ENCODE measurements around the gene BCL7C.

The BCL7C gene

GRCh38 chr16:30889721-30890120 lies 4.2 kb downstream of the BCL7C start:
- Histone ChIP-seq H3K4me2 (ENCODE audit: low read depth, low read length, poor library complexity, severe bottlenecking) (no peak overlapping the region), H3K9ac (ENCODE audit: low read depth, low read length, poor library complexity, severe bottlenecking) (no peak overlapping the region), H3K4me1 (ENCODE audit: insufficient read depth, low read length, poor library complexity, severe bottlenecking) (peaks cover 17% of the 10 kb centered on the region), H4K20me1 (ENCODE audit: insufficient read depth, low read length, poor library complexity, severe bottlenecking) (peaks cover 6% of the 10 kb centered on the region), H3K9me2 (replicated peaks; ENCODE audit: low read depth, low read length) (no peaks in the 10 kb centered on the region), H3F3A (ENCODE audit: low read depth) (peaks cover 5% of the 10 kb centered on the region; the same call in 1 of the 2 replicates), H3K4me3 (ENCODE audit: low read length, poor library complexity, severe bottlenecking) (no peak overlapping the region), H3K79me2 (ENCODE audit: insufficient read depth, low read length) (peaks cover 13% of the 10 kb centered on the region), H3K36me3 (ENCODE audit: insufficient read depth, low read length) (no peaks in the 10 kb centered on the region; the same call in 1 of the 2 replicates), H2AFZ (ENCODE audit: low read length) (no peak overlapping the region), H3K27me3 (ENCODE audit: insufficient read depth, low read length, poor library complexity, severe bottlenecking) (no peaks in the 10 kb centered on the region), H3K9me3 (ENCODE audit: insufficient read depth, low read depth, low read length) (no peaks in the 10 kb centered on the region)
- TF ChIP-seq CTCF (conservative IDR thresholded peaks at IDR 0.05; ENCODE audit: low read length) (no peak), EZH2phosphoT487 (IDR thresholded peaks at IDR 0.05; ENCODE audit: borderline replicate concordance) (no peak)

- Histone ChIP-seq H3K36me3 (ENCODE audit: insufficient read depth, low read length) (no peaks in the 10 kb centered on the region; the same call in 1 of the 2 replicates), H3K4me3 (ENCODE audit: low read length, poor library complexity, severe bottlenecking) (no peak overlapping the region)
- TF ChIP-seq CTCF (conservative IDR thresholded peaks at IDR 0.05; ENCODE audit: low read length) (no peak), EZH2phosphoT487 (IDR thresholded peaks at IDR 0.05; ENCODE audit: borderline replicate concordance) (no peak)
Measured at GRCh38 chr16:30888856-30889499, 4.9 kb downstream of the BCL7C start.

GRCh38 chr16:30887927-30888326 lies 6.0 kb downstream of the BCL7C start:
- no peak for TF ChIP-seq EZH2phosphoT487 (IDR thresholded peaks at IDR 0.05; ENCODE audit: borderline replicate concordance)
- TF ChIP-seq CTCF (conservative IDR thresholded peaks at IDR 0.05; ENCODE audit: low read length): no peak

More at GRCh38 chr16:30888856-30889499, 4.9 kb downstream of the BCL7C start:
- Histone ChIP-seq H3K4me1 (ENCODE audit: insufficient read depth, low read length, poor library complexity, severe bottlenecking) (peaks cover 11% of the 10 kb centered on the region), H3K9ac (ENCODE audit: low read depth, low read length, poor library complexity, severe bottlenecking) (no peak overlapping the region), H3K79me2 (ENCODE audit: insufficient read depth, low read length) (peaks cover 13% of the 10 kb centered on the region), H3K9me3 (ENCODE audit: insufficient read depth, low read depth, low read length) (no peaks in the 10 kb centered on the region), H3K9me2 (replicated peaks; ENCODE audit: low read depth, low read length) (no peaks in the 10 kb centered on the region), H3F3A (ENCODE audit: low read depth) (no peaks in the 10 kb centered on the region), H4K20me1 (ENCODE audit: insufficient read depth, low read length, poor library complexity, severe bottlenecking) (peaks cover 6% of the 10 kb centered on the region), H2AFZ (ENCODE audit: low read length) (no peak overlapping the region), H3K27me3 (ENCODE audit: insufficient read depth, low read length, poor library complexity, severe bottlenecking) (no peaks in the 10 kb centered on the region), H3K4me2 (ENCODE audit: low read depth, low read length, poor library complexity, severe bottlenecking) (no peak overlapping the region)

More at GRCh38 chr16:30887927-30888326, 6.0 kb downstream of the BCL7C start:
- Histone ChIP-seq H3K9ac (ENCODE audit: low read depth, low read length, poor library complexity, severe bottlenecking) (no peak overlapping the region), H3K4me3 (ENCODE audit: low read length, poor library complexity, severe bottlenecking) (no peak overlapping the region), H4K20me1 (ENCODE audit: insufficient read depth, low read length, poor library complexity, severe bottlenecking) (peaks cover 1% of the 10 kb centered on the region), H3K79me2 (ENCODE audit: insufficient read depth, low read length) (peaks cover 8% of the 10 kb centered on the region), H3K4me2 (ENCODE audit: low read depth, low read length, poor library complexity, severe bottlenecking) (no peak overlapping the region), H3K36me3 (ENCODE audit: insufficient read depth, low read length) (no peaks in the 10 kb centered on the region; the same call in 1 of the 2 replicates), H3K9me3 (ENCODE audit: insufficient read depth, low read depth, low read length) (no peaks in the 10 kb centered on the region), H3K27me3 (ENCODE audit: insufficient read depth, low read length, poor library complexity, severe bottlenecking) (no peaks in the 10 kb centered on the region), H3K9me2 (replicated peaks; ENCODE audit: low read depth, low read length) (no peaks in the 10 kb centered on the region), H3K4me1 (ENCODE audit: insufficient read depth, low read length, poor library complexity, severe bottlenecking) (peaks cover 7% of the 10 kb centered on the region), H2AFZ (ENCODE audit: low read length) (no peak overlapping the region), H3F3A (ENCODE audit: low read depth) (no peaks in the 10 kb centered on the region)

All from Loucy (cell line).